ENCODE data around the gene ZNF814.
A peak's percentile ranks its signal among the peaks of the same experiment; 100 is the strongest.
"Not testable (repeated sequence)": the region's sequence is repeated elsewhere in the genome, so short reads cannot be mapped to it uniquely, and the experiment has no call there.

Gene ZNF814

DNA sequence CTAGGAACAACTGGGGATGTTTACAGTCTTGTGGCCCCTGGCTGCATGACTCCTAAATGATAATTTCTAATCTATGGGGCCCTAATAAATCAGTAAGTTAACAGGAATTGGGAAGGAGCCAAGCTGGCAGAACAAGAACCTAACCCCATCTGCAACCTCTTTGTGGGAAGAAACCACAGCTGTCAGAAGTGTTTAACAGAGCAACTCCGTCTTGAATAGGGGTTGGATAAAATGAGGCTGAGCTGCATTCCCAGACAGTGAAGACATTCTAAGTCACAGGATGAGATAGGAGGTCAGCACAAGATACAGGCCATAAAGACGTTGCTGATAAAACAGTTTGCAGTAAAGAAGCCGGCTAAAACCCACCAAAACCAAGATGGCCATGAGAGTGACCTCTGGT, 1.9 kb upstream of the ZNF814 start:
- not testable (repeated sequence) for H3K27me3 ChIP-seq (replicated peaks; ENCODE audit: control insufficient read depth, insufficient read depth, low read length); DNase-seq (ENCODE audit: low read depth); H3K4me1 ChIP-seq (ENCODE audit: control insufficient read depth, insufficient read depth, low read length); H3K4me3 ChIP-seq (ENCODE audit: low read length); H3K9me3 ChIP-seq (ENCODE audit: control insufficient read depth, low read length); H3K36me3 ChIP-seq (ENCODE audit: control insufficient read depth, insufficient read depth, low read length, severe bottlenecking); H3K9ac ChIP-seq (ENCODE audit: low read length)

DNA sequence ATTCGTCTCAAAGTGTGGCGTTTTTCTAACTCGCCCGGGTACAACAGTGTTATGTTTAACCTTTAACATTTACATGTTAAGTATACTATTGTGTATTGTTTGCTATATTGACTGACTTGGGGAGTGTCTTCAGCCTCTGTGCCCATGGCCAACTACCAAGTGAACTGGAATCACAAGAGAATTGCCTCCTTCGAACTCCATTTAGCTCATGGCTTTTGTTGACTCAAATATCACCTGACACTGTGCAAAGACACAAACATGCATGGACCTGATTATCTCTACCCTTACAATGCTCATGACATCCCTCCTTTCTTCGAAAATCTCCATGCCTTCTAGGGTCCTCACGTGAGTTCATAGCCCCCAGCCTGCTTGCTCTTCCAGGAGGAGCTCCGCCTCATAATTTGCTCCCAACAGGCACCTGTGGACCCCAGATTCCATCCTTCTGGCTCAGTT, 704 bp downstream of the ZNF814 start:
- Histone ChIP-seq H3K4me1 (ENCODE audit: control insufficient read depth, insufficient read depth, low read length) (no peaks in the 10 kb centered on the region), H3K27me3 (replicated peaks; ENCODE audit: control insufficient read depth, insufficient read depth, low read length) (no peaks in the 10 kb centered on the region), H3K9me3 (ENCODE audit: control insufficient read depth, low read length) (no peaks in the 10 kb centered on the region), H3K4me3 (ENCODE audit: low read length) (peak overlapping the region; percentile 90), H3K36me3 (ENCODE audit: control insufficient read depth, insufficient read depth, low read length, severe bottlenecking) (peaks cover 12% of the 10 kb centered on the region), H3K9ac (ENCODE audit: low read length) (peak overlapping the region; percentile 84)
- peak; percentile 27 for DNase-seq (ENCODE audit: low read depth)

DNA sequence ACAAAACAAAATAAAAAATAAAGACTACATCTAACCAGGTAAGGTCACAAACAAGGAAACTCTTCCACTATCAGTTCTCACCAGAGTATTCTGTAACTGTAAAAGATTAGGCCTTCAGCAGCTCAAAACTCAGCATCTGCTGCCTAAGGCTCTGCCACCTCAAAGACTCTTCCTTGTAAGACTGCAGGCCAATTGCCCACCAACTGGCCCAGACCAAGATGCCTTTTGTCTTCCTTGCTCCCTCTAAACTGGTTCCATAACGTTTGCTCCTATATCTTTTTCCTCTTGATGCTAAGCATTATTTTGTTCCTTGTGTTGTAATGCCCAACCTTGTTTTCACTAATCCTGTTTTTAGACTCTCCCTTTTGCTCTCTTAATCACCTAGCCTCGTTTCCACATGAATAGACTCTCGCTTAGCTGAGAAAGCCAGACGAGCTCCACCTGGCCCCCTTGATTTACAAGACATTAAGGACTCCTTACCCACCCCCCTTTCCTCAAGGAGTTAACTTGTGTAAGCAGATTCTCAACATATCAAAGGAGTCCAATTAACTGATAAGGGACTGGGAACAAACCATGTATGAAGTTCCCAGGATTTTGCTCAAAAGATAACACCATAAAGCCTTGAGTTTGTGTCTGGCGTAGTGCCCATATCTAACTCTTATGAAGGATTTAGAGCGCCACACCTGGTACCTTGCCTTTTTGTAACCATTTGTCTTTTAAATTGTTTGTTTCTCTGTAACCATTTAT, 1.5 kb downstream of the ZNF814 start:
- Histone ChIP-seq H3K27me3 (replicated peaks; ENCODE audit: control insufficient read depth, insufficient read depth, low read length) (no peaks in the 10 kb centered on the region), H3K9ac (ENCODE audit: low read length) (peak overlapping the region; percentile 84), H3K36me3 (ENCODE audit: control insufficient read depth, insufficient read depth, low read length, severe bottlenecking) (peaks cover 12% of the 10 kb centered on the region), H3K9me3 (ENCODE audit: control insufficient read depth, low read length) (no peaks in the 10 kb centered on the region), H3K4me3 (ENCODE audit: low read length) (peak overlapping the region; percentile 90), H3K4me1 (ENCODE audit: control insufficient read depth, insufficient read depth, low read length) (no peaks in the 10 kb centered on the region)
- DNase-seq (ENCODE audit: low read depth), result peak; percentile 5

DNA sequence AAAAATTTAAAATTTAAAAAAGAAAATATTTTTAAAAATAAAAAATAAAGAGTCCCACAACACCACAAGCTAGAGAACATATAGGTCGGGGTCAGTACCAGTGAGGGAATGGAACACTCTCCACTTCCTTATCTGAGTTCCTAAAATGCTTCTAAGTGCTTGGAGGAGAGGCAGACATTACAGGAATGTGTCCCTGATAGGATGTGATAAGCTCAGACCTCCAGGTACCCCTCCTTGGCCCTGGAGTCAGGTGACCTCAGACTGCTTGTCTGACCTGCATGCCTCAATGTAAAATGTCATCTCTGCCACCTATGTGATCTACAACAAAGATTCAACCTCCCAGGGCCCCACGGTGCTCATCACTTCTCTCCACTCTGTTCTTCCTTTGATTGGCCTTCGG, 2.8 kb downstream of the ZNF814 start:
- no peak overlapping the region for H3K9ac ChIP-seq (ENCODE audit: low read length)
- no peaks in the 10 kb centered on the region for H3K4me1 ChIP-seq (ENCODE audit: control insufficient read depth, insufficient read depth, low read length)
- H3K36me3 ChIP-seq (ENCODE audit: control insufficient read depth, insufficient read depth, low read length, severe bottlenecking), result peaks cover 12% of the 10 kb centered on the region
- DNase-seq (ENCODE audit: low read depth), result no peak
- H3K27me3 ChIP-seq (replicated peaks; ENCODE audit: control insufficient read depth, insufficient read depth, low read length), result no peaks in the 10 kb centered on the region
- no peak overlapping the region for H3K4me3 ChIP-seq (ENCODE audit: low read length)
- no peaks in the 10 kb centered on the region for H3K9me3 ChIP-seq (ENCODE audit: control insufficient read depth, low read length)

DNA sequence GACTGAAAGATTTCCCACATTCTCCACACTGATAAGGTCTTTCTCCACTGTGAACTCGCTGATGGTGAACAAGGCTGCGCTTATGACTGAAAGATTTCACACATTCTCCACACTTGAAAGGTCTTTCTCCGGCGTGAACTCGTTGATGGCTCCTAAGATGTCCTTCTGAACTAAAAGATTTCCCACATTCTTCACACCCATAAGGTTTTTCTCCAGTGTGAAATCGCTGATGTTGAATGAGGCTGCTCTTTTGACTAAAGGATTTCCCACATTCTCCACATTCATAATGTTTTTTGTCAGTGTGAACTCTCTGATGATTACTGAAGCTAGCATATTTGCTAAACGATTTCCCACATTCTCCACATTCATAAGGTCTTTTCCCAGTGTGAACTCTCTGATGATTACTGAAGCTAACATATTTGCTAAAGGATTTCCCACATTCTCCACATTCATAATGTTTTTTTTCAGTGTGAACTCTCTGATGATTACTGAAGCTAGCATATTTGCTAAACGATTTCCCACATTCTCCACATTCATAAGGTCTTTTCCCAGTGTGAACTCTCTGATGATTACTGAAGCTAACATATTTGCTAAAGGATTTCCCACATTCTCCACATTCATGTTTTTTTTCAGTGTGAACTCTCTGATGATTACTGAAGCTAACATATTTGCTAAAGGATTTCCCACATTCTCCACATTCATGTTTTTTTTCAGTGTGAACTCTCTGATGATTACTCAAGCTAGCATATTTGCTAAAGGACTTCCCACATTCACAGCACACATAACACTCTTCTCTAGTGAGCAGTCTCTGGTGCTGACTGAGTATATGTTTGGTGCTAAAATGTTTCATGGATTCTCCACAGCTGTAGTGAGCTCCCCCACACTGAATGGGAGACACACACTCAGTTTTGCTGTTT, 14.7 kb downstream of the ZNF814 start:
- Histone ChIP-seq H3K4me3 (ENCODE audit: low read length) (peak overlapping the region; percentile 65), H3K36me3 (ENCODE audit: control insufficient read depth, insufficient read depth, low read length, severe bottlenecking) (peaks cover 59% of the 10 kb centered on the region), H3K9me3 (ENCODE audit: control insufficient read depth, low read length) (peaks cover 74% of the 10 kb centered on the region)
- H3K9ac ChIP-seq (ENCODE audit: low read length); H3K27me3 ChIP-seq (replicated peaks; ENCODE audit: control insufficient read depth, insufficient read depth, low read length); DNase-seq (ENCODE audit: low read depth); H3K4me1 ChIP-seq (ENCODE audit: control insufficient read depth, insufficient read depth, low read length): not testable (repeated sequence)

DNA sequence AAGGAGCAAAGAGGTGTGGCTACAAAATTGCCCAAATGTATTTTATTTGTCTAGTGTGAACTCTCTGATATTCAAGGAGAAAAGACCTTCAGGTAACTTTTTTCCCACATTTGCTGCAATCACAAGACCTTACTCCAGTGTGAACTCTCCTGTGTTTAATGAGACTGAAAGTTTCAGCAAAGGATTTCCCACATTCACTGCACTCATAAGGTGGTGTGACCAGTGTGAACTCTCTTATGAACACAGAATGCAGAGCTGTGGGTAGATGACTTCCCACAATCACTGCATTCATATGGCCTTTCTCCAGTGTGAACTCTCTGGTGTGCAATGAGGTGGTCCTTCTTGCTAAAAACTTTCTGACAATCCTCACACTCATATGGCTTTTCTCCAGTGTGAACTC, 16.4 kb downstream of the ZNF814 start:
- H3K9ac ChIP-seq (ENCODE audit: low read length), result no peak overlapping the region
- peaks cover 56% of the 10 kb centered on the region for H3K36me3 ChIP-seq (ENCODE audit: control insufficient read depth, insufficient read depth, low read length, severe bottlenecking)
- DNase-seq (ENCODE audit: low read depth), result no peak
- no peaks in the 10 kb centered on the region for H3K27me3 ChIP-seq (replicated peaks; ENCODE audit: control insufficient read depth, insufficient read depth, low read length)
- H3K4me1 ChIP-seq (ENCODE audit: control insufficient read depth, insufficient read depth, low read length), result no peaks in the 10 kb centered on the region
- H3K4me3 ChIP-seq (ENCODE audit: low read length), result peak overlapping the region; percentile 65
- peaks cover 77% of the 10 kb centered on the region for H3K9me3 ChIP-seq (ENCODE audit: control insufficient read depth, low read length)

DNA sequence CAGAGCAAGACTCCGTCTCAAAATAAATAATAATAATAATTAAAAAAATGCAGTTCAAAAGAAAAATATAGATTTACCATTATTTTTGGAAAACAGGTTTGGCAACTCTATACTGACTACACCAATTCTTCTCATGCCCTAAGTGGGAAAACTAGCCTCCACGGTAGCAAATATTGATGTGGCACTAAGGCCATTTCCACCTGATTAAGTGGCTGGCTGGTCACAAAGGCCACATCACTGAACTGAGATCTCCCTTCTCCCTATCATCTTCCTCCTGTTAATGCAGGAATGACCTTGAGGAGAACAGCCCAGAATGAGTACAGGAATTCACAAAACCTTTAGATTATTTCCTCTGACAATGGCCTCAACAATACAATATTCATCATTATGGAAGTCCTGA, 18.6 kb downstream of the ZNF814 start:
- no peaks in the 10 kb centered on the region for H3K4me1 ChIP-seq (ENCODE audit: control insufficient read depth, insufficient read depth, low read length)
- peaks cover 58% of the 10 kb centered on the region for H3K9me3 ChIP-seq (ENCODE audit: control insufficient read depth, low read length)
- peaks cover 58% of the 10 kb centered on the region for H3K36me3 ChIP-seq (ENCODE audit: control insufficient read depth, insufficient read depth, low read length, severe bottlenecking)

DNA sequence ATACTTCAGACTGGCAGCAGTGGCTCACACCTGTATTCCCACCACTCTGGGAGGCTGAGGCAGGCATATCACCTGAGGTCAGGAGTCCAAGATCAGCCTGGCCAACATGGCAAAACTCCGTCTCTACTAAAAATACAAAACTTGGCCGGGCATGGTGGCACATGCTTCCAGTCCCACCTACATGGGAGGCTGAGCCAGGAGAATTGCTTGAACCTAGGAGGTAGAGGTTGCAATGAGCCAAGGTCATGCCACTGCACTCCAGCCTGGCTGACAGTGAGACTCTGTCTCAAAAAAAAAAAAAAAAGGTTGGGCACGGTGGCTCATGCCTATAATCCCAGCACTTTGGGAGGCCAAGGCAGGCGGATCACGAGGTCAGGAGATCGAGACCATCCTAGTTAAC, 19.2 kb downstream of the ZNF814 start:
- H3K36me3 ChIP-seq (ENCODE audit: control insufficient read depth, insufficient read depth, low read length, severe bottlenecking), result peaks cover 61% of the 10 kb centered on the region
- not testable (repeated sequence) for DNase-seq (ENCODE audit: low read depth); H3K27me3 ChIP-seq (replicated peaks; ENCODE audit: control insufficient read depth, insufficient read depth, low read length); H3K4me1 ChIP-seq (ENCODE audit: control insufficient read depth, insufficient read depth, low read length); H3K4me3 ChIP-seq (ENCODE audit: low read length); H3K9ac ChIP-seq (ENCODE audit: low read length)
- peaks cover 55% of the 10 kb centered on the region for H3K9me3 ChIP-seq (ENCODE audit: control insufficient read depth, low read length)

More for the DNA sequence above, 18.6 kb downstream of the ZNF814 start:
- H3K4me3 ChIP-seq (ENCODE audit: low read length), result no peak overlapping the region
- H3K9ac ChIP-seq (ENCODE audit: low read length), result no peak overlapping the region
- DNase-seq (ENCODE audit: low read depth), result no peak
- H3K27me3 ChIP-seq (replicated peaks; ENCODE audit: control insufficient read depth, insufficient read depth, low read length), result no peaks in the 10 kb centered on the region

DNA sequence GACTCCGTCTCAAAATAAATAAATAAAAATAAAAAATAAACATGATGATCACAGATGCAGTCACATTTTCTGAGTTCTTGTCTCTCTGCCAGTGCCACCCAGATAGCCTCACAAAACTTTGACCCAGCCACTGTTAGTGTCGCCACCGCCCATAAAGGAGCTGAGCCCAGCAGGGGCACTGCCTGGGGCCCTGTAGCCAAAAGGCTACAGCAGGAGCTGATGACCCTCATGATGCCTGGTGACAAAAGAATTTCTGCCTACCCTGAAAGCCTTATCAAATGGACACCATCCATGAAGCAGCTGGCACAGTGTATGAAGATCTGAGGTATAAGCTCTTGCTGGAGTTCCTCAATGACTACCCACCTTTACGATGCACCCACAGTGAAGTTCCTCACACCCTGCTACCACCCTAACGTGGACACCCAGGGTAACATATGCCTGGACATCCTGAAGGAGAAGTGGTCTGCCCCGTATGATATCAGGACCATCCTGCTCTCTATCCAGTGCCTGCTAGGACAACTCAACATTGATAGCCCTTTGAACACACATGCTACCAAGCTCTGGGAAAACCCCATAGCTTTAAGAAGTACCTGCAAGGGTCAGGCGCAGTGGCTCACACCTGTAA, 20.9 kb downstream of the ZNF814 start:
- peaks cover 58% of the 10 kb centered on the region for H3K36me3 ChIP-seq (ENCODE audit: control insufficient read depth, insufficient read depth, low read length, severe bottlenecking)

DNA sequence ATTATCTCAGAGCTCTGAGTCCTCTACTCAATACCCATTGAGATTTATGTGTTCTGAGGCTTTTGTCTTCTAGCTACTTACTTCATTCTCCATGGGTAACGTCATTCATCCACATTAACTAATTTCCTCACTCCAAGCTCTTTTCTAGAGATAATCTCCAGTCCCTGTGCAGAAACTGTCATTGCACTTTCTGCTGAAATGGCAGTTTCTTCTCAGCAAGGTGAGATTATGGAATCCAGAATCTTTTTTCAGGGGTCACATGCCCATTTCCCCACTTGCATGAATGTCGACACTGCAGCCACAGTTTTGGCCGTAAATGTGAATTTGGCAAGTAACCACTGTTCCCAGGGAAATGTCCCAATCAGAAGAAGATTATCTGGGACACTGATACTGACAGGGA, 26.5 kb downstream of the ZNF814 start:
- Histone ChIP-seq H3K36me3 (ENCODE audit: control insufficient read depth, insufficient read depth, low read length, severe bottlenecking) (peaks cover 93% of the 10 kb centered on the region), H3K9me3 (ENCODE audit: control insufficient read depth, low read length) (peaks cover 13% of the 10 kb centered on the region)
- DNase-seq (ENCODE audit: low read depth); H3K27me3 ChIP-seq (replicated peaks; ENCODE audit: control insufficient read depth, insufficient read depth, low read length); H3K9ac ChIP-seq (ENCODE audit: low read length); H3K4me1 ChIP-seq (ENCODE audit: control insufficient read depth, insufficient read depth, low read length); H3K4me3 ChIP-seq (ENCODE audit: low read length): not testable (repeated sequence)

More for the DNA sequence above, 20.9 kb downstream of the ZNF814 start:
- Histone ChIP-seq H3K4me3 (ENCODE audit: low read length) (peak overlapping the region; percentile 37), H3K4me1 (ENCODE audit: control insufficient read depth, insufficient read depth, low read length) (no peaks in the 10 kb centered on the region), H3K9me3 (ENCODE audit: control insufficient read depth, low read length) (peaks cover 39% of the 10 kb centered on the region), H3K27me3 (replicated peaks; ENCODE audit: control insufficient read depth, insufficient read depth, low read length) (no peaks in the 10 kb centered on the region), H3K9ac (ENCODE audit: low read length) (no peak overlapping the region)
- no peak for DNase-seq (ENCODE audit: low read depth)

DNA sequence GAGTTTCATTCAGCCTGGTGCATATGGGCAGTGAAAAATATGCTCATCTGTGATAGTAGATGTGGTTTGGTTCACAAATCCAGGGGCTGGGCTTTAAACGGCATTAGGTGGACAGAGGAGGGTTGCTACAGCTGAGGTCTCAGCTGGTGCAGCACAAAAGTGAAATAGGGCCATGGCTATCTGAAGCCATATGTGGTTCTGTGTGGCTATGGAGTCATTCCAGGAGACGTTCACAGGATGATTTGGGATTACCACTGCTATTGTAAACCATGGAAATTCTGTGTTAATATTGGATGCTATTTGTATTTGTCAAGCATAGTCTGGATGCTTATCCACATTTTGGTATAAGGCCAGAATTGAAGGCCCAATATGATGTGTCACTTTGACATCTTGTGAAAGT, 34.7 kb downstream of the ZNF814 start:
- H3K27me3 ChIP-seq (replicated peaks; ENCODE audit: control insufficient read depth, insufficient read depth, low read length); H3K4me3 ChIP-seq (ENCODE audit: low read length); DNase-seq (ENCODE audit: low read depth); H3K9me3 ChIP-seq (ENCODE audit: control insufficient read depth, low read length); H3K4me1 ChIP-seq (ENCODE audit: control insufficient read depth, insufficient read depth, low read length); H3K9ac ChIP-seq (ENCODE audit: low read length): not testable (repeated sequence)
- H3K36me3 ChIP-seq (ENCODE audit: control insufficient read depth, insufficient read depth, low read length, severe bottlenecking), result peaks cover 40% of the 10 kb centered on the region
